Gastrocnemius medialis (tissue), 4 donors: ENCODE measurements around the gene ZNF407.

Source experiments
- CTCF ChIP-seq, 5 experiments: fragments of 450-650 bp in 3 of 5; fragments of 200-600 bp in 2 of 5; sonication (generic) in 2 of 5; IDR thresholded peaks in 4 of 5; conservative IDR thresholded peaks in 1 of 5; 1 replicate in 4 of 5; 2 replicates in 1 of 5; pipeline ENCODE4 v1.5.1; 2016 to 2019; ENCODE audit warnings: antibody characterized with exemption in 5 of 5, mild to moderate bottlenecking in 3 of 5, moderate library complexity in 3 of 5
- POLR2A ChIP-seq, 2 donors: fragments of 450-650 bp; IDR thresholded peaks; one replicate each; pipeline ENCODE4 v1.6.1; 2017; ENCODE audit warnings: antibody characterized with exemption in 2 of 2, mild to moderate bottlenecking in 2 of 2, moderate library complexity in 2 of 2

GRCh38 chr18:74819433-74820059 lies 221.9 kb downstream of the ZNF407 start:
- TF ChIP-seq CTCF (IDR thresholded peaks at IDR 0.05 in 4 of 5, conservative IDR thresholded peaks at IDR 0.05 in 1 of 5): peak in 1 of 5 experiments; percentile 33
- no peak for TF ChIP-seq POLR2A (IDR thresholded peaks at IDR 0.05)
